Uterus (tissue), 2 donors: ENCODE data around the gene COL18A1.

Source experiments
- POLR2A ChIP-seq, 2 donors: fragments of 450-650 bp; IDR thresholded peaks; one replicate each; pipeline ENCODE4 v1.6.1; 2016; ENCODE audit warnings: antibody characterized with exemption in 2 of 2, mild to moderate bottlenecking in 1 of 2, moderate library complexity in 1 of 2
- TF ChIP-seq, protein P1 (sequence below), 4 experiments: fragments of 200-600 bp in 2 of 4; fragments of 450-650 bp in 2 of 4; sonication (generic) in 2 of 4; IDR thresholded peaks; one replicate each; pipeline ENCODE4 v1.5.1; 2016 to 2019; ENCODE audit warnings: antibody characterized with exemption in 4 of 4, mild to moderate bottlenecking in 2 of 4, moderate library complexity in 1 of 4

DNA sequence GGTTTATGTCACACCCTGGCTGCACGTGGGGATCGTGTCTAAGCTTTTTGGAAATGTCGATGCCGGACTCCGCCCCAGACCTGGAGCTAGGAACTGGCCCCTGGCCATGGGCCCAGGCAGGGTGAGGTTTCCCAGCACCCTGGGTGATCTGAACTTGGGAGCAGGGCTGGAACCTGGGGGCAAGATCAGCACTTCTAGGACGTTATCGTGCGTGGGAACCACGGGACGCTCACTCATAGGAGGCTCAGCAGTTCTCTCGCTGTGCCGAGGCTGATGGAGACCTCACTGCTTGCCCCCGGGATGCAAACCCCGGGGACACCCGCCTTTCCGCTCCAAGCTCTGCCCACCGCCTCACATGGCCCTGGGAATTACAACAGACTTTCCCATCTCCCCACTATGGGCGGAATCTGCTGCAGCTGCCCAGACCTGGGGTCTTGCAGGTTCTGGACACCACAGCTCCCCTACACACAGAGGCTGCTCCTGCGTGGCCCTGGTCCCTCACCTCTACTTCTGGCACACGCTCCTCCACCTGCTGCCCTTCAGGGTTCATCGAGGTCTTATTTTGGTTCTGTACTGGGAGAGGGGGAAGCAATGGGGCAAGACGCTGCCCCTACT lies 35.9 kb downstream of the COL18A1 start:
- TF ChIP-seq POLR2A (IDR thresholded peaks at IDR 0.05), result no peak
- TF ChIP-seq, protein P1, sequence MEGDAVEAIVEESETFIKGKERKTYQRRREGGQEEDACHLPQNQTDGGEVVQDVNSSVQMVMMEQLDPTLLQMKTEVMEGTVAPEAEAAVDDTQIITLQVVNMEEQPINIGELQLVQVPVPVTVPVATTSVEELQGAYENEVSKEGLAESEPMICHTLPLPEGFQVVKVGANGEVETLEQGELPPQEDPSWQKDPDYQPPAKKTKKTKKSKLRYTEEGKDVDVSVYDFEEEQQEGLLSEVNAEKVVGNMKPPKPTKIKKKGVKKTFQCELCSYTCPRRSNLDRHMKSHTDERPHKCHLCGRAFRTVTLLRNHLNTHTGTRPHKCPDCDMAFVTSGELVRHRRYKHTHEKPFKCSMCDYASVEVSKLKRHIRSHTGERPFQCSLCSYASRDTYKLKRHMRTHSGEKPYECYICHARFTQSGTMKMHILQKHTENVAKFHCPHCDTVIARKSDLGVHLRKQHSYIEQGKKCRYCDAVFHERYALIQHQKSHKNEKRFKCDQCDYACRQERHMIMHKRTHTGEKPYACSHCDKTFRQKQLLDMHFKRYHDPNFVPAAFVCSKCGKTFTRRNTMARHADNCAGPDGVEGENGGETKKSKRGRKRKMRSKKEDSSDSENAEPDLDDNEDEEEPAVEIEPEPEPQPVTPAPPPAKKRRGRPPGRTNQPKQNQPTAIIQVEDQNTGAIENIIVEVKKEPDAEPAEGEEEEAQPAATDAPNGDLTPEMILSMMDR (IDR thresholded peaks at IDR 0.05), result no peak
